ENCODE data around the gene AQP6.
A peak's percentile ranks its signal among the peaks of the same experiment; 100 is the strongest.
"Not testable (repeated sequence)": the region's sequence is repeated elsewhere in the genome, so short reads cannot be mapped to it uniquely, and the experiment has no call there.

Gene AQP6

GRCh38 chr12:49970658-49971057 is 2.1 kb upstream of the AQP6 start:
- no peak for DNase-seq (ENCODE audit: low spot score)

- no peak for DNase-seq (ENCODE audit: low spot score)
Observed at GRCh38 chr12:49971141-49971540, 1.6 kb upstream of the AQP6 start.

- DNase-seq (ENCODE audit: low spot score): no peak
Observed at GRCh38 chr12:49972129-49972528, 618 bp upstream of the AQP6 start.

- DNase-seq (ENCODE audit: low spot score): no peak
Observed at GRCh38 chr12:49973361-49973830, 649 bp downstream of the AQP6 start.

GRCh38 chr12:49974231-49974675 is 1.5 kb downstream of the AQP6 start:
- DNase-seq (ENCODE audit: low spot score): peak; percentile 63

GRCh38 chr12:49974677-49975317 is 2.0 kb downstream of the AQP6 start:
- peak; percentile 15 for DNase-seq (ENCODE audit: low spot score)

- DNase-seq (ENCODE audit: low spot score): no peak
Observed at GRCh38 chr12:49975318-49975761, 2.6 kb downstream of the AQP6 start.

GRCh38 chr12:49976557-49976956 is 3.8 kb downstream of the AQP6 start:
- DNase-seq (ENCODE audit: low spot score): no peak

- no peak for DNase-seq (ENCODE audit: low spot score)
Observed at GRCh38 chr12:49978125-49978524, 5.4 kb downstream of the AQP6 start.

- peak; percentile 20 for DNase-seq (ENCODE audit: low spot score)
Observed at GRCh38 chr12:49979016-49979586, 6.4 kb downstream of the AQP6 start.

GRCh38 chr12:49979791-49980190 is 7.0 kb downstream of the AQP6 start:
- no peak for DNase-seq (ENCODE audit: low spot score)

GRCh38 chr12:49980501-49981349 is 8.0 kb downstream of the AQP6 start:
- no peak for DNase-seq (ENCODE audit: low spot score)

- DNase-seq (ENCODE audit: low spot score): no peak
Observed at GRCh38 chr12:49982246-49983087, 9.7 kb downstream of the AQP6 start.

- peak; percentile 20 for DNase-seq (ENCODE audit: low spot score)
Observed at GRCh38 chr12:49983892-49984291, 11.1 kb downstream of the AQP6 start.

- DNase-seq (ENCODE audit: low spot score): peak; percentile 23
Observed at GRCh38 chr12:49984476-49985359, 12.0 kb downstream of the AQP6 start.

GRCh38 chr12:49985981-49986380 is 13.2 kb downstream of the AQP6 start:
- no peak for DNase-seq (ENCODE audit: low spot score)

- not testable (repeated sequence) for DNase-seq (ENCODE audit: low spot score)
Observed at GRCh38 chr12:49986476-49986875, 13.7 kb downstream of the AQP6 start.

GRCh38 chr12:49987625-49988303 is 15.0 kb downstream of the AQP6 start:
- no peak for DNase-seq (ENCODE audit: low spot score)

GRCh38 chr12:49989400-49989799 is 16.7 kb downstream of the AQP6 start:
- not testable (repeated sequence) for DNase-seq (ENCODE audit: low spot score)

GRCh38 chr12:49990273-49990672 is 17.5 kb downstream of the AQP6 start:
- DNase-seq (ENCODE audit: low spot score): no peak

Measured in cerebellar cortex (tissue), 1 donor.